Cardiac septum (tissue), 1 donor: ENCODE measurements around the gene SLC12A1. TPM values are rescaled to one million over a fixed set of nuclear protein-coding genes. Genes with fewer than 3 reads are reported as not detected.
"Not testable (repeated sequence)": the region's sequence is repeated elsewhere in the genome, so short reads cannot be mapped to it uniquely, and the experiment has no call there.

Source experiments
- DNase-seq: peaks from one replicate; pipeline ENCODE4 v3.0.0-alpha.2; 2020; ENCODE audit warnings: low spot score
- intact Hi-C: fragments of 100-400 bp; cut with DNase I; formaldehyde crosslinking; loops from one replicate; pipeline ENCODE4 v1.14.0; 2022
- total RNA-seq: library from RNA; stranded (reverse); fragmentation: NEBNext Ultra II Directional; extraction: Animal tissue kit (Norgen Biotek cat#: 25700); gene quantifications from one replicate; pipeline ENCODE4 v1.2.1, GENCODE V29; 2021
- donor health status: DM: no; HTN: no; CAD: no.

The SLC12A1 gene
- total RNA-seq, 1 donor from 2014 or later, result not detected

DNA sequence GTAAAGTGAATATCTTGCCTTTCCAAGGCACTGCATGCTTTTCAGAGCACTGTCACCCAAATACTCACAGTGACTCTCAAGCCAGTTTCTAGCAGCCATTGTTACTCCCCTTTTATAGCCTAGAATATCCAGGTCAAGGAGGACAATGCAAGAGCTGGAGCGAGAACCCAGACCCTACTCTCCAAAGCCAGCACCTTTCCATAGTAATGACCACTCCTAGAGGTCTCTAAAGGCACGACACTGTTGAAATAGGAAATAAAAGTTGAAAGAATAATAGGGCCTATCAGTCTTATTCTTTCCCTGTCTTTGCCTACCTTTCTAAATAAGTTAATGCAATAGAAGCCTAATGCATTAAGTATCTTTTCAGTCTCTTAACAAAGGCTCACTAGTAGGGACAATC is 91.6 kb downstream of the SLC12A1 start:
- DNase-seq, result no peak
- intact Hi-C loops, result no loop called here

DNA sequence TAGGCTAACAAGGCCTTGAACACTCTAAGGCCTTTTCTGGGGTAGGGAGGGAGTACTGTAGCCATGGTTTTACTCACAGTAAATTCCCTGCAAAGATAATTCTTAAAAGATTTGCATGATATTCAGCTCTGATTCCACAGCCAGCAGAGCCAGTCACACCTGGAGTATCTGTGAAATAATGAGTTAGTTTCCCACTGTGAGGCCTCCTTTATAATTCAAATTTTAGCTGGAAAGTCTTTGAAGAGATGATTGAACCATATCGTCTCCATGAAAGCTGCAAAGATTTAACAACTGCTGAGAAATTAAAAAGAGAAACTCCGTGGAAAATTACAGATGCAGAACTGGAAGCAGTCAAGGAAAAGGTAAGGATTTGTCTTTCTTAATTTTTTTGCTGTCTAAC is 92.8 kb downstream of the SLC12A1 start:
- intact Hi-C loops, result no loop called here
- no peak for DNase-seq

- intact Hi-C loops, result no loop called here
- no peak for DNase-seq
Measured at GRCh38 chr15:48300038-48300437, 93.9 kb downstream of the SLC12A1 start.

GRCh38 chr15:48304398-48304797 is 98.3 kb downstream of the SLC12A1 start:
- no peak for DNase-seq
- intact Hi-C loops, result no loop called here

GRCh38 chr15:48306639-48307038 is 100.5 kb downstream of the SLC12A1 start:
- intact Hi-C loops, result no loop called here
- no peak for DNase-seq

DNA sequence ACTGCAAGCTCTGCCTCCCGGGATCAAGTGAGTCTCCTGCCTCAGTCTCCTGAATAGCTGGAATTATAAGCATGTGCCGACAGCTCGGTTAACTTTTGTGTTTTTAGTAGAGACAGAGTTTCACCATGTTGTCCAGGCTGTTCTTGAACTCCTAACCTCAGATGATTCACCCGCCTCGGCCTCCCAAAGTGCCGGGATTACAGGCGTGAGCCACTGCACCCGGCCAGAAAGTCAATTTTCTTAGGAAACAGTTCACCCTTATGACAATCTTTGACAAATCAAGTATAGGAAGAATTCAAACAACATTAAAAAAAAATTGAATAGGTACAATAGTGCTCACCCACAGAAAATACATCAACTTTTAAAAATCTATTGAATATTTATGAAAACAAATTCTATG is 101.5 kb downstream of the SLC12A1 start:
- DNase-seq, result no peak
- intact Hi-C loops, result no loop called here

GRCh38 chr15:48309740-48310139 is 103.6 kb downstream of the SLC12A1 start:
- no peak for DNase-seq
- intact Hi-C loops, result no loop called here

DNA sequence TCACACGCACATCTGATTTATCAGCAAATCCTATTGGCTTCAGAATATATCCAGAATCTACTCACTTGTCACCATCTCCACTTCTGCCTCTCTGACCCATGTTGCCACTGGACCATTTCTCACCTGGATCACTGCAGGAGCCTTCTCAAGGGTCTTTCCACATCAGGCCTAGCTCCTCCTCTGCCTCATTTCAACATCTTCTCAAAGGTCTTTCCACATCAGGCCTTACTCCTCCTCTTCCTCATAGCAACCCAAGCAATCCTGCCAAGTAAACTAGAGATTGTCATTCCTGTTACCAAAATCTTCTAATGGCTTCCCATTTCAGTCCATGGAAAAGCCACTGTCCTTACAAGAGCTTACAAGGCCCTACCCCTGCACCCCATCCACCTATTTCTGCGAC is 107.1 kb downstream of the SLC12A1 start:
- intact Hi-C loops, result no loop called here

GRCh38 chr15:48315041-48315440 is 108.9 kb downstream of the SLC12A1 start:
- intact Hi-C loops, result no loop called here
- no peak for DNase-seq

More for the DNA sequence above, 107.1 kb downstream of the SLC12A1 start:
- no peak for DNase-seq

DNA sequence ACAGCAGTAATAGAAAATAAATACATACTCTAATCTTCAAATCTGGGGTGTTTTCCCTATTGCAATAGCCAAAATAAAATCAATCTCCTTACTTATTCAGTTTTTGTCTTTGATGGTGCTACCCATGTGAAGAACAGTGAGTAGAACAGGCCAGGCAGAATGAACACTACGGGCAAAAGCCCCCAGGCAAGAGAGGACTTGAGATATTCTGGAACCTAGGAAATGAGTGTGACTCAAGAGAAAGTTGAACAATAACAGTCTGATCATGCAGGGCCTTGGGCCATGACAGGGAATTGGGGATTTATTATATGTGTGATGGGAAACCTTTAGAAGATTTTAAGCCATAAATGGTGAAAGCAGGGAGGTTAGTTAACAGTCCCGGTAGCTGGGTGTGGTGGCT is 111.1 kb downstream of the SLC12A1 start:
- DNase-seq, result no peak
- intact Hi-C loops, result no loop called here

DNA sequence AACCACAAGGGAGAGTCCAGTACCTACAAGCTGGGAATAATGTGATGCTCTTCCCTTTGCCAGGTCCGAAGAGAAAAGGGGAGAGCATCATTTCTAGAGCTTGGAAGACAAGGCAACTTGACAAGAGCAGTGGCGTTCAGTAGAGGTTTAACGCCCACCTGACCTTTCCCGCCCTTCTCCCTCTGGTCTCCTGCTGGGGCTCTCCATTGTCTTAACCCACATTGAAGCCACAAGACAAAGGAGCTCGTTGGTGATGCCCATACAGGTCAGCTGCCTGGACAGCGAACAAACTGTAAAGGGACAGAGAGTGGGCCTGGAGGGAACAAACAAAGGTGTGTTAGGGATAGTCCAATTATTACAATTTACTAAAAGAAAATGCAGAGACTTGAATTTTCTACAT is 112.0 kb downstream of the SLC12A1 start:
- DNase-seq, result no peak
- intact Hi-C loops, result no loop called here

- no peak for DNase-seq
- intact Hi-C loops, result no loop called here
Measured at GRCh38 chr15:48323294-48323693, 117.2 kb downstream of the SLC12A1 start.

DNA sequence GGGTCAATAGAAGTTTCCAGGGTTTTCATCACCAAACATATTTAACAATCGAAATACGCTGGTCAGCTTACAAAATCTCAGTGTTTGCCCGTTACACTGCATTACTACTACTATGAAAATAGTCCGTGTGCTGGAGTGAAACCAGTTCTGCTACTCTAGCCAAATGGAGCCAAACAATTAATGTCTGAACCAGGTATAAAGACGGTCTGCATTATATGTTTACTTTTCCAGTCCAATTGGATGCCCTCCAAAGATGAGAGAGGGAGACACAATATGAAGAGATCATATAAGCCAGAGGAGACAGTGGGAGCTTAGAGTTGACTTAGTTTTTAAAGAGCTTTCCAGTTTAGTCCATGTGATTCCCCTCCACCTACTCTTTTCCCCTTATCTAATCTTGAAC is 118.8 kb downstream of the SLC12A1 start:
- no peak for DNase-seq
- intact Hi-C loops, result no loop called here

GRCh38 chr15:48325400-48325799 is 119.3 kb downstream of the SLC12A1 start:
- DNase-seq, result no peak
- intact Hi-C loops, result no loop called here

GRCh38 chr15:48326180-48326579 is 120.1 kb downstream of the SLC12A1 start:
- DNase-seq, intact Hi-C loops: not testable (repeated sequence)

GRCh38 chr15:48330105-48330785 is 124.1 kb downstream of the SLC12A1 start:
- intact Hi-C loops, result no loop called here

DNA sequence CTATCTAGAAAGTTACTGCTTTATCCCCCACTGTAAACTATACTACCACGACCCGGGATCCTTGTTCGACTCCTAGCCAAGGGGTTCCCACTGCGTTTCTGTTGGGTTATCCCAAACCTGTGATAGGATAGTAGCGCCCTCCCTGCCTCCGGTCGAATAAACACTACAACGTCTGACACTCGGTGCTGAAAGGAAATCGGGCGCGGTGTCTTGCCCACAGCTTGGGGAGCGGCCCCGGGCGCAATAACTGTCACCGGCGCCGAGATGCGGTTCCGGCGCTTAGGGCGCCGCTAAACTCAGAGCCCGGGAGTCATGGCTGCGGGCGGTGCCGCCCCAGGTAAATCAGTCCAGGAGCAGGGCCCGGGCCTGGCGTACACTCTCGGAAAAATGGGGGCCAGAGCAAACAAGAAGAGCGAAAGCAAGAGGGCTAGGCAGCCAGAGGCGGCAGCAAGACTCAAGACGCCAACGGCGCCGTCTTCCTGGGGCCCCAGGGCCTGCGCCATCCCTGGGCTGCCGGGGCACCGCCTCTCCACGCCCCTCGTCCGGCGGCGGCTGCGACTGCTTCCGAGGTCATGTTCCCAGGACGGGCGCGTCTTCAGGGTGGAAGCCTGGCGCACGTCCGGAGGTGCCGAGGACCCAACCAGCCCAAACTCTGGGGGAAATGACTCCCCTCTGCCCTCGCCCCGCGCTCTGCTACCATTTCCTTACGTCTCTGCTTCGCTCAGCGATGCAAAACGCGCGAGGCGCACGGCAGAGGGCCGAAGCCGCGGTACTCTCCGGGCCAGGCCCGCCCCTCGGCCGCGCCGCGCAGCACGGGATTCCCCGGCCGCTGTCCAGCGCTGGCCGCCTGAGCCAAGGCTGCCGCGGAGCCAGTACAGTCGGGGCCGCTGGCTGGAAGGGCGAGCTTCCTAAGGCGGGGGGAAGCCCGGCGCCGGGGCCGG is 125.0 kb downstream of the SLC12A1 start, which contains the start of gene DUT:
DUT (plus strand) TSS at position 575 of the 941 bp plus-strand sequence; CDS start at position 662, 87 bp downstream.
- DNase-seq, result peak; percentile 95
- intact Hi-C loops, result no loop called here

More at GRCh38 chr15:48330105-48330785, 124.1 kb downstream of the SLC12A1 start:
- no peak for DNase-seq

DNA sequence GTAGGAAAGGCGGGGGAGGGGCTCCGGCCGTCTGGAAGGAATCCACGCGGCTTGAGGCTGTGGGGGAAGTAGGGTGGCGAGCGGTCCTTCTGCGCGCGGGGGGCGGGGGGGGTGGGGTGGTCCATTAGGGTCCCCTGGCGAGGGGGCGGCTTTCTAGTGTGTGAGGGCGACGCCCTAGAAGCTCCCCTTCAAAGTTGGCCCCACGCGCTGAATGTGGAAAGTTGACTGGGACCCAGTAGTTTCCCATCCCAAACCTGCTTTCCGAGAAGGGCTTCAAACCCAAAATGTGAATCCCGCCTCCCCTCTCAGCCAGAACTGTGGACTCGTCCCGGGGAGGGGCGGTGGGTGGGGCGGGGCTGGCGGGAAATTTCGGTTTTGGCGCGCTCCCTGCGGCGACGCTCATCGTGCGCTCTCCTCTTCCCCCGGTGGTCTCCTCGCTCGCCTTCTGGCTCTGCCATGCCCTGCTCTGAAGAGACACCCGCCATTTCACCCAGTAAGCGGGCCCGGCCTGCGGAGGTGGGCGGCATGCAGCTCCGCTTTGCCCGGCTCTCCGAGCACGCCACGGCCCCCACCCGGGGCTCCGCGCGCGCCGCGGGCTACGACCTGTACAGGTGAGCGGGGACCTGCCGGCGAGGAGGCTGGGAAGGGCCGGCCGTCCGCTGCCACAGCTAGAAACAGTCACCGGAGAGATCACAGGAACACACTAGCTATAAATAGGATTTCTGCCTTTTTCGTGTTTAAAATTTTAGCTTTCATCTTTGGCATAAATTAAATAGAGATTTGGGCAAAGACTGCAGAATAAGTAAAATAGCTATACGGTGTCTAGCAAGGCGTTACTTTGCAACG is 125.9 kb downstream of the SLC12A1 start:
- DNase-seq, result peak; percentile 86
- intact Hi-C loops, result no loop called here

DNA sequence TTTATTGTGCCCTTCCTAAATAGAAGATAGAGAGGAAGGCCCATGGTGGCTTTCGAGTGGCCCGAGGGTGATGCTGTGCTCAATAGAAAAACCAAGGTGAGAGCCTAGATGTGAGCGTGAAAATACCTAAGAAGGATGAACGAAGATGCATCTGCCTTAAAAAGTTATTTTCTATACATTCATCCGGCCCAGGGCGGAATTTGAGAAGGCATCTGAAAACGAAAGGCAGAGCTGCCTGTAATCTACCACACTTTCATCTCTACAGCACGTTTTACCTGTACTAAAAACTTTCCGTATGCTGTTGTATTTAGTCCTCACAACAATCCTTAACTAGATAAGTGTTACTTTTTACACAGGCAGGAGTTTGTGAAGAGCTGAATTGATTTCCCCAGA is 126.5 kb downstream of the SLC12A1 start:
- DNase-seq, result no peak

DNA sequence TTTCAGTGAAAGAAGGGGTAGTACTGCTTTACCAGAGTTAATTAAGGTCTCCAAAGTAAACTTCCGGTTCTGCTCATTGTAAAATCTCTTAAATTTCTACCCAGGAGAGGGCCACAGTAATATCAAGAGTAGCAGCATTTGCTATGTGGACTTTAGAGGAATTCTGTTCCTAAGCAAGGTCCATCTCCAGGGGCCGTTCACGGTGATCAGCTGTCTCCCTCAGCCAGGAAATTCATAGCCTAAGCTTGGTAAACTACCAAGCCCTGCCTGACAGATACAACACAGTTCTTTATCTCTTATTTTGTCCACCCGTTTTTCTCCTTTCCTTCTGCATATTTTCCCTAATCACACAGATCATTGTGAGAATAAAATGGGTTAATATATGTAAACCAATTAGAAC is 127.4 kb downstream of the SLC12A1 start:
- intact Hi-C loops, result no loop called here
- no peak for DNase-seq

More for the DNA sequence above, 126.5 kb downstream of the SLC12A1 start:
- intact Hi-C loops, result no loop called here
